PFSK-1 (cell line): ENCODE data around the gene HBS1L.

Experiments used
- FOXP2 ChIP-seq: optimal IDR thresholded peaks from 2 replicates; pipeline ENCODE3; 2011; ENCODE audit warnings: borderline replicate concordance, control low read depth, inconsistent platforms; ENCODE audit not compliant: insufficient read depth; ENCODE audit errors: extremely low read length, extremely low read depth
- POLR2AphosphoS5 ChIP-seq: IDR thresholded peaks from 2 replicates; pipeline ENCODE4 v1.6.1; 2012; ENCODE audit warnings: low read depth, mild to moderate bottlenecking, control low read depth, low read length, moderate library complexity
- SIN3A ChIP-seq: IDR thresholded peaks from 2 replicates; pipeline ENCODE4 v1.6.1; 2012; ENCODE audit warnings: mild to moderate bottlenecking, low read length, moderate library complexity, borderline replicate concordance; ENCODE audit not compliant: insufficient read depth
- TAF1 ChIP-seq: IDR thresholded peaks from 2 replicates; pipeline ENCODE4 v1.6.1; 2012; ENCODE audit warnings: low read length, control low read depth, borderline replicate concordance; ENCODE audit not compliant: insufficient read depth
- TF ChIP-seq, protein P1 (sequence below), 2 experiments: IDR thresholded peaks; 2 replicates each; pipeline versions ENCODE4 v1.6.1 to v1.8.0; 2011 to 2012; ENCODE audit warnings: low read depth in 2 of 2, low read length in 2 of 2, control low read depth in 1 of 2, inconsistent platforms in 1 of 2, mild to moderate bottlenecking in 1 of 2, moderate library complexity in 1 of 2; ENCODE audit not compliant: insufficient read depth in 1 of 2

HBS1L gene

GRCh38 chr6:135036731-135037420 lies 17.7 kb downstream of the HBS1L start:
- no peak for TF ChIP-seq POLR2AphosphoS5
- no peak for TF ChIP-seq TAF1
- TF ChIP-seq FOXP2 = no peak
- TF ChIP-seq, protein P1, sequence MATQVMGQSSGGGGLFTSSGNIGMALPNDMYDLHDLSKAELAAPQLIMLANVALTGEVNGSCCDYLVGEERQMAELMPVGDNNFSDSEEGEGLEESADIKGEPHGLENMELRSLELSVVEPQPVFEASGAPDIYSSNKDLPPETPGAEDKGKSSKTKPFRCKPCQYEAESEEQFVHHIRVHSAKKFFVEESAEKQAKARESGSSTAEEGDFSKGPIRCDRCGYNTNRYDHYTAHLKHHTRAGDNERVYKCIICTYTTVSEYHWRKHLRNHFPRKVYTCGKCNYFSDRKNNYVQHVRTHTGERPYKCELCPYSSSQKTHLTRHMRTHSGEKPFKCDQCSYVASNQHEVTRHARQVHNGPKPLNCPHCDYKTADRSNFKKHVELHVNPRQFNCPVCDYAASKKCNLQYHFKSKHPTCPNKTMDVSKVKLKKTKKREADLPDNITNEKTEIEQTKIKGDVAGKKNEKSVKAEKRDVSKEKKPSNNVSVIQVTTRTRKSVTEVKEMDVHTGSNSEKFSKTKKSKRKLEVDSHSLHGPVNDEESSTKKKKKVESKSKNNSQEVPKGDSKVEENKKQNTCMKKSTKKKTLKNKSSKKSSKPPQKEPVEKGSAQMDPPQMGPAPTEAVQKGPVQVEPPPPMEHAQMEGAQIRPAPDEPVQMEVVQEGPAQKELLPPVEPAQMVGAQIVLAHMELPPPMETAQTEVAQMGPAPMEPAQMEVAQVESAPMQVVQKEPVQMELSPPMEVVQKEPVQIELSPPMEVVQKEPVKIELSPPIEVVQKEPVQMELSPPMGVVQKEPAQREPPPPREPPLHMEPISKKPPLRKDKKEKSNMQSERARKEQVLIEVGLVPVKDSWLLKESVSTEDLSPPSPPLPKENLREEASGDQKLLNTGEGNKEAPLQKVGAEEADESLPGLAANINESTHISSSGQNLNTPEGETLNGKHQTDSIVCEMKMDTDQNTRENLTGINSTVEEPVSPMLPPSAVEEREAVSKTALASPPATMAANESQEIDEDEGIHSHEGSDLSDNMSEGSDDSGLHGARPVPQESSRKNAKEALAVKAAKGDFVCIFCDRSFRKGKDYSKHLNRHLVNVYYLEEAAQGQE (IDR thresholded peaks at IDR 0.05; ENCODE audit: insufficient read depth in 1 of 2, low read depth in 2 of 2, low read length in 2 of 2) = no peak
- no peak for TF ChIP-seq SIN3A

- TF ChIP-seq POLR2AphosphoS5 (no peak), TAF1 (no peak), SIN3A (no peak), FOXP2 (no peak)
- TF ChIP-seq, protein P1 (IDR thresholded peaks at IDR 0.05; ENCODE audit: insufficient read depth in 1 of 2, low read depth in 2 of 2, low read length in 2 of 2) = no peak
These were observed 21.4 kb downstream of the HBS1L start for GRCh38 chr6:135033238-135033637.

GRCh38 chr6:135030532-135031178 lies 24.0 kb downstream of the HBS1L start:
- TF ChIP-seq FOXP2 (no peak), SIN3A (no peak), POLR2AphosphoS5 (no peak), TAF1 (no peak)
- TF ChIP-seq, protein P1 (IDR thresholded peaks at IDR 0.05; ENCODE audit: insufficient read depth in 1 of 2, low read depth in 2 of 2, low read length in 2 of 2) = no peak

DNA sequence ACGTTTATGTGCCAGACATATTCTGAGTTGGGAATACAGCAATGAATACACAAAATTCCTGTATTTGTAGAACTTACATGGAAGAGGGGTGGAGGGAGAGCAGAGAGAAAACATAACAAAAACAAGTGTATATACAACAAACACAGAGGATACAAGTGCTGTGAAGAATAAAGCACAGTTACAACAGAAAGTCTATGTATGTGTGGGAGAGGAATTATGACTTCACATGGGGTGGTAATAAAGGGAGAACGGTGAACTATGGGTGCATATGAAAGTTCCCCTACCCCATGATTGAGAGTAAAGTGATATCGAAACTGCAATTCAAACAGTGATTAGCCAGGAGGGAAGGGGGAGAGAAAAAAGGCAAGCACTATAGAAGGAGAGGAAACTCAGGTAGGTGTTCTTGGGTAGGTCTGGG lies 24.6 kb downstream of the HBS1L start:
- TF ChIP-seq TAF1 (no peak), FOXP2 (no peak), POLR2AphosphoS5 (no peak)
- TF ChIP-seq, protein P1 (IDR thresholded peaks at IDR 0.05; ENCODE audit: insufficient read depth in 1 of 2, low read depth in 2 of 2, low read length in 2 of 2) = no peak
